OCI-LY1 (cell line): ENCODE results near the gene PPP1R12A.

Experiments used
- CTCF ChIP-seq: fragments of 200-600 bp; sonication (generic), shearing (Covaris generic); IDR thresholded peaks from 2 replicates; pipeline ENCODE4 v1.5.1; 2017; ENCODE audit warnings: mild to moderate bottlenecking, antibody characterized with exemption, low read length, moderate library complexity, mixed read lengths
- EZH2 ChIP-seq: fragments of 200-600 bp; sonication (generic), shearing (Covaris generic); IDR thresholded peaks from 2 replicates; pipeline ENCODE4 v1.8.0; 2017; ENCODE audit warnings: borderline replicate concordance, mixed run types, mild to moderate bottlenecking, antibody characterized with exemption, low read length, moderate library complexity, mixed read lengths

GRCh38 chr12:79884401-79885006 lies 50.4 kb downstream of the PPP1R12A start:
- no peak for TF ChIP-seq CTCF
- no peak for TF ChIP-seq EZH2
